Middle frontal gyrus (tissue), 1 donor: ENCODE measurements around the gene CRY2.

Experiments
- DNase-seq: peaks from one replicate; pipeline ENCODE4 v3.0.0-alpha.2; 2015; ENCODE audit warnings: low spot score; ENCODE audit errors: extremely low spot score

Gene CRY2

GRCh38 chr11:45877845-45878244 lies 30.6 kb downstream of the CRY2 start:
- no peak for DNase-seq

GRCh38 chr11:45879803-45880686 lies 32.8 kb downstream of the CRY2 start:
- no peak for DNase-seq

GRCh38 chr11:45880772-45881570 lies 33.7 kb downstream of the CRY2 start:
- DNase-seq: no peak

GRCh38 chr11:45881708-45882368 lies 34.6 kb downstream of the CRY2 start:
- no peak for DNase-seq

- DNase-seq: no peak
These were observed 37.4 kb downstream of the CRY2 start for GRCh38 chr11:45884596-45885185.

GRCh38 chr11:45885274-45885920 lies 38.1 kb downstream of the CRY2 start, which contains the start of gene MAPK8IP1:
Gene MAPK8IP1, plus strand, starts transcription at chr11:45885651. Its CDS starts 170 bp downstream, at chr11:45885821.
- DNase-seq: no peak

GRCh38 chr11:45885921-45886721 lies 38.8 kb downstream of the CRY2 start:
- DNase-seq: no peak

GRCh38 chr11:45886816-45887520 lies 39.7 kb downstream of the CRY2 start:
- no peak for DNase-seq

GRCh38 chr11:45887587-45887986 lies 40.3 kb downstream of the CRY2 start:
- no peak for DNase-seq

GRCh38 chr11:45889555-45889954 lies 42.3 kb downstream of the CRY2 start:
- no peak for DNase-seq

GRCh38 chr11:45889966-45890365 lies 42.7 kb downstream of the CRY2 start:
- no peak for DNase-seq

- DNase-seq: no peak
These were observed 43.7 kb downstream of the CRY2 start for GRCh38 chr11:45890886-45891550.

- no peak for DNase-seq
These were observed 45.6 kb downstream of the CRY2 start for GRCh38 chr11:45892856-45893255.

- no peak for DNase-seq
These were observed 47.4 kb downstream of the CRY2 start for GRCh38 chr11:45894555-45895247.

- DNase-seq: no peak
These were observed 48.4 kb downstream of the CRY2 start for GRCh38 chr11:45895553-45896259.

- DNase-seq: no peak
These were observed 49.2 kb downstream of the CRY2 start for GRCh38 chr11:45896422-45896984.

GRCh38 chr11:45897556-45897955 lies 50.3 kb downstream of the CRY2 start:
- DNase-seq: no peak
